Measurements from ENCODE around the gene ZNF622. TPM values are rescaled to one million over a fixed set of nuclear protein-coding genes. Genes with fewer than 3 reads are reported as not detected.

Gene ZNF622
- total and polyA plus RNA-seq, 2 donors (not counting 3 experiments of a cell fraction or from before 2014, with no cell fraction given): 10.0 to 26.6 TPM

GRCh38 chr5:16461782-16462181 lies 3.8 kb downstream of the ZNF622 start:
- peaks cover 8 to 22% of the 10 kb centered on the region in 2 experiments for H3K36me3 ChIP-seq (ENCODE audit: control insufficient read depth in 2 of 2, extremely low read depth in 1 of 2, insufficient read depth in 2 of 2, low read length in 2 of 2)
- H3K79me2 ChIP-seq (ENCODE audit: control insufficient read depth, insufficient read depth, low read length): peaks cover 41% of the 10 kb centered on the region
- H3K27ac ChIP-seq (ENCODE audit: insufficient read depth, low read depth, low read length): no peak overlapping the region
- CTCF ChIA-PET: interaction anchor here (1.0 kb wide), 1 partner anchor 301 kb away, joined by 4 read pairs; no protein-coding TSS in a partner anchor
- no TSS peak for BruUV-seq (replicated peaks)
- H3K4me1 ChIP-seq (ENCODE audit: control insufficient read depth, extremely low read depth, insufficient read depth, low read length): peaks cover 17% of the 10 kb centered on the region
- DNase-seq (ENCODE audit: low read depth, low spot score): no peak
- no peak overlapping the region for H3K9ac ChIP-seq (replicated peaks; ENCODE audit: extremely low read depth, insufficient read depth, low read length)
- H3K27me3 ChIP-seq (ENCODE audit: control insufficient read depth in 2 of 2, insufficient read depth in 2 of 2, low read length in 2 of 2): no peaks in the 10 kb centered on the region
- POLR2A ChIA-PET: interaction anchor here (0.5 kb wide), 1 partner anchor 364 kb away, joined by 3 read pairs; no protein-coding TSS in a partner anchor
- H3K9me1 ChIP-seq (replicated peaks; ENCODE audit: control insufficient read depth, extremely low read depth, insufficient read depth, low read length): no peaks in the 10 kb centered on the region
- H3K9me3 ChIP-seq (replicated peaks; ENCODE audit: control insufficient read depth, insufficient read depth, low read length): no peaks in the 10 kb centered on the region
- no peak overlapping the region for H3K4me3 ChIP-seq (replicated peaks in 1 of 3; ENCODE audit: insufficient read depth in 1 of 3, low read depth in 1 of 3, low read length in 3 of 3)
- dilution Hi-C loops (cut with MboI; ENCODE audit: extremely low pct_ligation_motif_present, low sequenced_read_pairs) (no loop called here), intact Hi-C loops (cut with micrococcal nuclease) (no loop called here)
- H4K20me1 ChIP-seq (replicated peaks; ENCODE audit: control insufficient read depth, extremely low read depth, insufficient read depth, low read length): no peaks in the 10 kb centered on the region
- H3K4me2 ChIP-seq (ENCODE audit: insufficient read depth, low read length): no peak overlapping the region
- no peak for FAIRE-seq
- TF ChIP-seq EZH2 (IDR thresholded peaks at IDR 0.05; ENCODE audit: borderline replicate concordance, low read depth, low read length, severe bottlenecking) (no peak), POLR2A (IDR thresholded peaks at IDR 0.05; ENCODE audit: low read depth, low read length) (no peak), FOS (IDR thresholded peaks at IDR 0.05; ENCODE audit: borderline replicate concordance, insufficient read depth, low read length) (no peak), MYC (IDR thresholded peaks at IDR 0.05; ENCODE audit: low read depth, low read length) (no peak), POLR2AphosphoS5 (IDR thresholded peaks at IDR 0.05; ENCODE audit: insufficient read depth, low read depth, low read length) (no peak), GATA2 (IDR thresholded peaks at IDR 0.05; ENCODE audit: insufficient read depth, insufficient read length, low read depth, low read length) (no peak), JUN (IDR thresholded peaks at IDR 0.05; ENCODE audit: borderline replicate concordance, insufficient read depth, insufficient read length, low read depth) (no peak)
- TF ChIP-seq, protein P1, sequence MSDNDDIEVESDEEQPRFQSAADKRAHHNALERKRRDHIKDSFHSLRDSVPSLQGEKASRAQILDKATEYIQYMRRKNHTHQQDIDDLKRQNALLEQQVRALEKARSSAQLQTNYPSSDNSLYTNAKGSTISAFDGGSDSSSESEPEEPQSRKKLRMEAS (IDR thresholded peaks at IDR 0.05; ENCODE audit: insufficient read depth, insufficient read length): no peak
- TF ChIP-seq, protein P2, sequence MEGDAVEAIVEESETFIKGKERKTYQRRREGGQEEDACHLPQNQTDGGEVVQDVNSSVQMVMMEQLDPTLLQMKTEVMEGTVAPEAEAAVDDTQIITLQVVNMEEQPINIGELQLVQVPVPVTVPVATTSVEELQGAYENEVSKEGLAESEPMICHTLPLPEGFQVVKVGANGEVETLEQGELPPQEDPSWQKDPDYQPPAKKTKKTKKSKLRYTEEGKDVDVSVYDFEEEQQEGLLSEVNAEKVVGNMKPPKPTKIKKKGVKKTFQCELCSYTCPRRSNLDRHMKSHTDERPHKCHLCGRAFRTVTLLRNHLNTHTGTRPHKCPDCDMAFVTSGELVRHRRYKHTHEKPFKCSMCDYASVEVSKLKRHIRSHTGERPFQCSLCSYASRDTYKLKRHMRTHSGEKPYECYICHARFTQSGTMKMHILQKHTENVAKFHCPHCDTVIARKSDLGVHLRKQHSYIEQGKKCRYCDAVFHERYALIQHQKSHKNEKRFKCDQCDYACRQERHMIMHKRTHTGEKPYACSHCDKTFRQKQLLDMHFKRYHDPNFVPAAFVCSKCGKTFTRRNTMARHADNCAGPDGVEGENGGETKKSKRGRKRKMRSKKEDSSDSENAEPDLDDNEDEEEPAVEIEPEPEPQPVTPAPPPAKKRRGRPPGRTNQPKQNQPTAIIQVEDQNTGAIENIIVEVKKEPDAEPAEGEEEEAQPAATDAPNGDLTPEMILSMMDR (IDR thresholded peaks at IDR 0.05; ENCODE audit: extremely low read depth in 1 of 2, insufficient read depth in 1 of 2, low read depth in 1 of 2, low read length in 2 of 2): no peak
- H2AFZ ChIP-seq (ENCODE audit: low read depth, low read length): no peak overlapping the region
